ENCODE results near the gene HRH1. TPM values are rescaled to one million over a fixed set of nuclear protein-coding genes. Genes with fewer than 3 reads are reported as not detected.
A peak's percentile ranks its signal among the peaks of the same experiment; 100 is the strongest.

HRH1 gene
- polyA plus RNA-seq, 1 donor (not counting 4 experiments of a cell fraction or from before 2014, with no cell fraction given) = 13.9 TPM

GRCh38 chr3:11185564-11186317 is 31.4 kb downstream of the HRH1 start:
- peaks cover 47% of the 10 kb centered on the region for H3K4me1 ChIP-seq (ENCODE audit: control insufficient read depth, extremely low read depth, insufficient read depth, low read length)
- dilution Hi-C loops (cut with MboI; ENCODE audit: extremely low pct_ligation_motif_present, low sequenced_read_pairs) = no loop called here

DNA sequence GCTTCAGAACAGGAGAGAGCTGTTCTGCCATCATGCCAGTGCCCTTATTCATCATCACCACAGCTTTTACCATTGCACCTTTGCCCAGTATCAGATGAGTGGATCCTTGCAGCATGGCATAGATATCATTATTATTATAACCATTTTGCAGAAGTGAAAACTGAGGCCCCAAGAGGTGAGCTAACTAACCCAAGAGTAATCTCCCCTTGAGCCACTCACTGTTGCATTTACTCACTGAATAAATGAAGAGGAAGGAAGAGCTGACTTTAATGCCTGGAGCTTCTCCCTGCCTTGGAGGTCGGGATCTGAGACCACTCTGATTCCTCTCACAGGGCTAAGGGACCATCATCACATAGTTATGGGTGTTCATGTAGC is 32.0 kb downstream of the HRH1 start:
- H3K9ac ChIP-seq (ENCODE audit: control insufficient read depth, extremely low read depth, insufficient read depth, low read length) = peak overlapping the region; percentile 60
- DNase-seq (ENCODE audit: low read depth, low spot score) (no peak), FAIRE-seq (no peak)
- peaks cover 1% of the 10 kb centered on the region for H3K79me2 ChIP-seq (ENCODE audit: control insufficient read depth, insufficient read depth, low read length)
- peak overlapping the region in 1 of 3 experiments; percentile 39 for H3K4me3 ChIP-seq (ENCODE audit: control insufficient read depth in 2 of 3, extremely low read depth in 1 of 3, insufficient read depth in 2 of 3, low read depth in 1 of 3, low read length in 3 of 3)
- no peaks in the 10 kb centered on the region for H3K9me1 ChIP-seq (ENCODE audit: control insufficient read depth, extremely low read depth, insufficient read depth, low read length)
- H2AFZ ChIP-seq (ENCODE audit: control insufficient read depth, low read length) = no peak overlapping the region
- no peaks in the 10 kb centered on the region for H4K20me1 ChIP-seq (ENCODE audit: control insufficient read depth, extremely low read depth, insufficient read depth, low read length)
- dilution Hi-C loops (cut with MboI; ENCODE audit: extremely low pct_ligation_motif_present, low sequenced_read_pairs) = no loop called here
- no peaks in the 10 kb centered on the region for H3K9me3 ChIP-seq (ENCODE audit: control insufficient read depth, low read depth, low read length)
- peaks cover 0 to 3% of the 10 kb centered on the region in 2 experiments for H3K36me3 ChIP-seq (ENCODE audit: control insufficient read depth in 2 of 2, extremely low read depth in 1 of 2, insufficient read depth in 2 of 2, low read length in 2 of 2)
- no peaks in the 10 kb centered on the region for H3K27me3 ChIP-seq (ENCODE audit: control insufficient read depth, extremely low read depth, insufficient read depth, low read length)
- H3K27ac ChIP-seq (ENCODE audit: control insufficient read depth, insufficient read depth, low read length) = peak overlapping the region; percentile 77
- peaks cover 42% of the 10 kb centered on the region for H3K4me1 ChIP-seq (ENCODE audit: control insufficient read depth, extremely low read depth, insufficient read depth, low read length)
- no peak for TF ChIP-seq EZH2 (IDR thresholded peaks at IDR 0.05; ENCODE audit: low read length)
- TF ChIP-seq, protein P1, sequence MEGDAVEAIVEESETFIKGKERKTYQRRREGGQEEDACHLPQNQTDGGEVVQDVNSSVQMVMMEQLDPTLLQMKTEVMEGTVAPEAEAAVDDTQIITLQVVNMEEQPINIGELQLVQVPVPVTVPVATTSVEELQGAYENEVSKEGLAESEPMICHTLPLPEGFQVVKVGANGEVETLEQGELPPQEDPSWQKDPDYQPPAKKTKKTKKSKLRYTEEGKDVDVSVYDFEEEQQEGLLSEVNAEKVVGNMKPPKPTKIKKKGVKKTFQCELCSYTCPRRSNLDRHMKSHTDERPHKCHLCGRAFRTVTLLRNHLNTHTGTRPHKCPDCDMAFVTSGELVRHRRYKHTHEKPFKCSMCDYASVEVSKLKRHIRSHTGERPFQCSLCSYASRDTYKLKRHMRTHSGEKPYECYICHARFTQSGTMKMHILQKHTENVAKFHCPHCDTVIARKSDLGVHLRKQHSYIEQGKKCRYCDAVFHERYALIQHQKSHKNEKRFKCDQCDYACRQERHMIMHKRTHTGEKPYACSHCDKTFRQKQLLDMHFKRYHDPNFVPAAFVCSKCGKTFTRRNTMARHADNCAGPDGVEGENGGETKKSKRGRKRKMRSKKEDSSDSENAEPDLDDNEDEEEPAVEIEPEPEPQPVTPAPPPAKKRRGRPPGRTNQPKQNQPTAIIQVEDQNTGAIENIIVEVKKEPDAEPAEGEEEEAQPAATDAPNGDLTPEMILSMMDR (optimal IDR thresholded peaks at IDR 0.05 in 1 of 3, IDR thresholded peaks at IDR 0.05 in 1 of 3, conservative IDR thresholded peaks at IDR 0.05 in 1 of 3; ENCODE audit: extremely low read depth in 1 of 3, insufficient read depth in 2 of 3, low read length in 3 of 3) = no peak
- peak overlapping the region; percentile 80 for H3K4me2 ChIP-seq (ENCODE audit: control insufficient read depth, extremely low read depth, insufficient read depth, low read depth, low read length)

More at GRCh38 chr3:11185564-11186317, 31.4 kb downstream of the HRH1 start:
- peaks cover 0 to 2% of the 10 kb centered on the region in 2 experiments for H3K36me3 ChIP-seq (ENCODE audit: control insufficient read depth in 2 of 2, extremely low read depth in 1 of 2, insufficient read depth in 2 of 2, low read length in 2 of 2)
- H2AFZ ChIP-seq (ENCODE audit: control insufficient read depth, low read length) = no peak overlapping the region
- H3K4me2 ChIP-seq (ENCODE audit: control insufficient read depth, extremely low read depth, insufficient read depth, low read depth, low read length) = peak overlapping the region; percentile 80
- H3K27me3 ChIP-seq (ENCODE audit: control insufficient read depth, extremely low read depth, insufficient read depth, low read length) = no peaks in the 10 kb centered on the region
- no peaks in the 10 kb centered on the region for H3K9me1 ChIP-seq (ENCODE audit: control insufficient read depth, extremely low read depth, insufficient read depth, low read length)
- TF ChIP-seq, protein P1 (optimal IDR thresholded peaks at IDR 0.05 in 1 of 3, IDR thresholded peaks at IDR 0.05 in 1 of 3, conservative IDR thresholded peaks at IDR 0.05 in 1 of 3; ENCODE audit: extremely low read depth in 1 of 3, insufficient read depth in 2 of 3, low read length in 3 of 3) = peak in 1 of 3 experiments; percentile 71
- TF ChIP-seq EZH2 (IDR thresholded peaks at IDR 0.05; ENCODE audit: low read length) = no peak
- peaks cover 1% of the 10 kb centered on the region for H3K79me2 ChIP-seq (ENCODE audit: control insufficient read depth, insufficient read depth, low read length)
- peak; percentile 92 for FAIRE-seq
- no peaks in the 10 kb centered on the region for H4K20me1 ChIP-seq (ENCODE audit: control insufficient read depth, extremely low read depth, insufficient read depth, low read length)
- H3K9me3 ChIP-seq (ENCODE audit: control insufficient read depth, low read depth, low read length) = no peaks in the 10 kb centered on the region
- peak overlapping the region; percentile 77 for H3K27ac ChIP-seq (ENCODE audit: control insufficient read depth, insufficient read depth, low read length)
- H3K4me3 ChIP-seq (ENCODE audit: control insufficient read depth in 2 of 3, extremely low read depth in 1 of 3, insufficient read depth in 2 of 3, low read depth in 1 of 3, low read length in 3 of 3) = peak overlapping the region in 2 of 3 experiments; percentile 39
- H3K9ac ChIP-seq (ENCODE audit: control insufficient read depth, extremely low read depth, insufficient read depth, low read length) = peak overlapping the region; percentile 60
- DNase-seq (ENCODE audit: low read depth, low spot score) = peak; percentile 75

Data from keratinocyte (primary cell).